ENCODE measurements around the gene MAPK8.

GRCh38 chr10:48330269-48330668 is 23.8 kb downstream of the MAPK8 start:
- no peak for TF ChIP-seq CTCF (IDR thresholded peaks at IDR 0.05; ENCODE audit: insufficient read depth, low read depth, low read length)
- TF ChIP-seq EZH2 (IDR thresholded peaks at IDR 0.05; ENCODE audit: insufficient read depth, low read length): no peak
